Kidney (tissue), 22 donors: Measurements from ENCODE around the gene NR3C2. TPM values are rescaled to one million over a fixed set of nuclear protein-coding genes. Genes with fewer than 3 reads are reported as not detected.
A peak's percentile ranks its signal among the peaks of the same experiment; 100 is the strongest.

Source experiments
- DNase-seq, 5 donors: peaks; one replicate each; pipeline ENCODE4 v3.0.0-alpha.2; 2013 to 2020
- FAIRE-seq: peaks from 2 replicates; lab custom pipeline; 2012; peaks lifted over from hg19 to GRCh38; lab: Jason Lieb, UNC
- H3K27ac ChIP-seq, 2 donors: one replicate each; pipeline ENCODE4 v1.7.0; 2013; ENCODE audit warnings: low read depth in 2 of 2, low read length in 2 of 2, inconsistent platforms in 1 of 2
- H3K27me3 ChIP-seq: one replicate; pipeline ENCODE4 v1.7.1; 2013; ENCODE audit warnings: low read length, inconsistent platforms; ENCODE audit not compliant: control insufficient read depth, insufficient read depth
- H3K36me3 ChIP-seq, 3 donors: one replicate each; pipeline versions ENCODE4 v1.7.0 to v1.7.1; 2013; ENCODE audit warnings: low read length in 3 of 3, control low read depth in 1 of 3, inconsistent platforms in 1 of 3; ENCODE audit not compliant: insufficient read depth in 3 of 3, control insufficient read depth in 2 of 3
- H3K4me1 ChIP-seq, 3 donors: one replicate each; pipeline versions ENCODE4 v1.7.0 to v1.7.1; 2013; ENCODE audit warnings: low read length in 3 of 3, inconsistent platforms in 1 of 3, low read depth in 1 of 3; ENCODE audit not compliant: control insufficient read depth in 2 of 3, insufficient read depth in 2 of 3
- H3K4me3 ChIP-seq, 3 donors: one replicate each; pipeline versions ENCODE4 v1.7.0 to v1.8.1; 2013; ENCODE audit warnings: low read length in 3 of 3, control low read depth in 1 of 3, inconsistent platforms in 1 of 3
- H3K9ac ChIP-seq, 3 donors: one replicate each; pipeline versions ENCODE4 v1.7.0 to v1.7.1; 2013; ENCODE audit warnings: low read length in 3 of 3, control low read depth in 1 of 3, inconsistent platforms in 1 of 3
- H3K9me3 ChIP-seq, 3 donors: one replicate each; pipeline versions ENCODE4 v1.7.0 to v1.7.1; 2013; ENCODE audit warnings: low read length in 3 of 3, control low read depth in 1 of 3, inconsistent platforms in 1 of 3; ENCODE audit not compliant: control insufficient read depth in 2 of 3, insufficient read depth in 1 of 3
- intact Hi-C: fragments of 100-400 bp; cut with DNase I; formaldehyde crosslinking; loops from one replicate; pipeline ENCODE4 v1.11.1; 2022
- long read RNA-seq, 10 donors: library from polyadenylated mRNA in 1 of 10; unstranded in 1 of 10; transcript quantifications; one replicate each; pipeline ENCODE4 v2.0.0 and lab custom pipeline, GENCODE V29; 2021 to 2026
- polyA plus RNA-seq: library from polyadenylated mRNA; stranded (reverse); fragments of 350-450 nt; fragmentation: Illumina TruSeq; extraction: RNeasy Lipid Tissue Mini Kit (QIAGEN cat#74804); gene quantifications from one replicate; pipeline ENCODE4 v1.2.3, GENCODE V29; 2014; ENCODE audit warnings: low read depth, low replicate concordance; ENCODE audit not compliant: insufficient read depth
- total RNA-seq: library from RNA; stranded (reverse); fragmentation: NEBNext Ultra II Directional; extraction: Animal tissue kit (Norgen Biotek cat#: 25700); gene quantifications from one replicate; pipeline ENCODE4 v1.2.1, GENCODE V29; 2021
- TF ChIP-seq, protein P1 (sequence below): IDR thresholded peaks from 3 replicates; pipeline ENCODE4 v1.5.1; 2012; ENCODE audit warnings: mild to moderate bottlenecking, moderate library complexity, borderline replicate concordance; ENCODE audit not compliant: insufficient read depth; ENCODE audit errors: extremely low read depth
- donor health status: control.
- donor health status: control.
- donor health status: control.
- donor health status: control.
- donor health status: control.
- donor health status: DM: yes; HTN: yes; CAD: no.
- donor health status: Normal renal cell carcinoma (clear cell type).

NR3C2 gene
- total RNA-seq (43.4 TPM), polyA plus RNA-seq (8.7 TPM)
- long read RNA-seq, donor 1: 0 reads
- long read RNA-seq, donor 2: 0 reads
- long read RNA-seq, donor 3: 0 reads
- long read RNA-seq, donor 4, full-length matches to known transcripts: 2 of 2 reads
- long read RNA-seq, donor 4, partial matches to known transcripts: 0 of 2 reads
- long read RNA-seq, donor 4, other reads (novel, unspliced or antisense): 0 of 2 reads
- long read RNA-seq, donor 5: 0 reads
- long read RNA-seq, donor 6: 0 reads
- long read RNA-seq, donor 7, partial matches to known transcripts: 6 of 15 reads
- long read RNA-seq, donor 7, other reads (novel, unspliced or antisense): 9 of 15 reads
- long read RNA-seq, donor 8: 0 reads
- long read RNA-seq, donor 9: 0 reads
- long read RNA-seq, donor 10: 0 reads

DNA sequence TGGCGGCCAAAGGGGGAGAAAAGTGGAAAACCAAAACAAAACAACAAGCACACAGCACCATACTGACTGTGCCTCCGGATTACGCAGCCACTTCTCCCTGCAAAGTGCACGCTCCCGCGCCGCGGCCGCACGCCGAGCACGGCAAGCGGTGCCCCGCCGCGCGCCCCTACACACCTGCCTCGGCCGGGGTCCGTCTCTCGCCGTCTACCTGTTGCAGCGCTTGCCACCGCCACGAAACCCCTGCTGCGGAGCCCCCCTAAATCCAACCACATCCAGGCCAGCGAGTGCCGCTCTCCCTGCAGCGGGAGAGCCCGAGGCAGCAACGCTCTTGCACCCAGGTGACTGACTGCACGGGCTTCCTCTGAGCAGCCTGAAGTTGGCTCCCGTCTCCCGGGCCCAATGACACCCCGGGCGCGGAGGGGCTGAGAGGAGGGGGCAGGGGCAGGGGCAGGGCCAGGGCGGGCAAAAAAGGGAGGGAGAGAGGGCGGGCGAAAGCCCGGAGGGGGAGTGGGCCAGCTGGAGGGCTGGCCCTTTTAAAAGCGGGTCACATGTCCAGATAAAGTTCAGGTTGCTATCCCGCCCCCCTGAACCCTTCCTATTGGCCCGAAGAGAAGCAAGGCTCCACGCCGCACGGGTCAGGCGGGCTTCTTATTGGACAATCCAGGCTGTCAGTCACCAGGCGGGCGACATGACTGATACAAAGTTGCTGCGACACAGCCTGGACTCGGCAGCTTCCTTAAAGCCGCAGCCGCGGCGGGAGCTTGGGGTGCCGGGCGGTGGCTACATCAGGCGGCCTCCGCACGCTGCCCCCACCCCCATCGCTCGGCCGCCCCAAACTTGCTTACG, at the start of gene NR3C2:
Gene NR3C2, minus strand, starts transcription at position 429 of the 846 bp plus-strand sequence.
- Histone ChIP-seq H3K27me3 (no peaks in the 10 kb centered on the region), H3K36me3 (no peaks in the 10 kb centered on the region), H3K9me3 (no peaks in the 10 kb centered on the region), H3K4me1 (peaks cover 0 to 8% (median 7%) of the 10 kb centered on the region in 3 donors), H3K4me3 (peak within 1 kb of the TSS; percentile 83 to 97 (median 96)), H3K9ac (peak within 1 kb of the TSS; percentile 79 to 97 (median 97)), H3K27ac (peak within 1 kb of the TSS; percentile 94 to 96)
- intact Hi-C loops: no loop called here
- FAIRE-seq (peak; percentile 96), DNase-seq (peak; percentile 99 to 100 (median 99))
- TF ChIP-seq, protein P1, sequence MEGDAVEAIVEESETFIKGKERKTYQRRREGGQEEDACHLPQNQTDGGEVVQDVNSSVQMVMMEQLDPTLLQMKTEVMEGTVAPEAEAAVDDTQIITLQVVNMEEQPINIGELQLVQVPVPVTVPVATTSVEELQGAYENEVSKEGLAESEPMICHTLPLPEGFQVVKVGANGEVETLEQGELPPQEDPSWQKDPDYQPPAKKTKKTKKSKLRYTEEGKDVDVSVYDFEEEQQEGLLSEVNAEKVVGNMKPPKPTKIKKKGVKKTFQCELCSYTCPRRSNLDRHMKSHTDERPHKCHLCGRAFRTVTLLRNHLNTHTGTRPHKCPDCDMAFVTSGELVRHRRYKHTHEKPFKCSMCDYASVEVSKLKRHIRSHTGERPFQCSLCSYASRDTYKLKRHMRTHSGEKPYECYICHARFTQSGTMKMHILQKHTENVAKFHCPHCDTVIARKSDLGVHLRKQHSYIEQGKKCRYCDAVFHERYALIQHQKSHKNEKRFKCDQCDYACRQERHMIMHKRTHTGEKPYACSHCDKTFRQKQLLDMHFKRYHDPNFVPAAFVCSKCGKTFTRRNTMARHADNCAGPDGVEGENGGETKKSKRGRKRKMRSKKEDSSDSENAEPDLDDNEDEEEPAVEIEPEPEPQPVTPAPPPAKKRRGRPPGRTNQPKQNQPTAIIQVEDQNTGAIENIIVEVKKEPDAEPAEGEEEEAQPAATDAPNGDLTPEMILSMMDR: no peak

DNA sequence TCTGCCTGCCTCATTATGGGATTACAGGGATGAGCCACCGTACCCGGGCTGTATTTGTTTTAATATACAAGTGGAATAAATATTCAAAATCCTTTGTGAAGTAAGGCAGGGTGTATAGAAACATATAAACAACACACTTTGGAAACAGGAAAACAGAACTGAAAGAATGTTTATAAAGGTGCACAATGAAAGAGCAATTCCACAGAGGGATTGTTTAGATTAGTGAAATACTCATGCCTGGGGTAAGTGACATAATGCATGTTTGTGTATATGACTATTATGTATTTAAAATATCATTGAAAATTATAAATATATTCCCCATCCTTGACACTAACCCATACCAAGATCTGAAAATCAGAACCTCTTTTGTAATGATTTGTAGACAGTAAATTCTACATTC, 45.0 kb upstream of the NR3C2 start:
- no peak for FAIRE-seq
- TF ChIP-seq, protein P1: no peak

DNA sequence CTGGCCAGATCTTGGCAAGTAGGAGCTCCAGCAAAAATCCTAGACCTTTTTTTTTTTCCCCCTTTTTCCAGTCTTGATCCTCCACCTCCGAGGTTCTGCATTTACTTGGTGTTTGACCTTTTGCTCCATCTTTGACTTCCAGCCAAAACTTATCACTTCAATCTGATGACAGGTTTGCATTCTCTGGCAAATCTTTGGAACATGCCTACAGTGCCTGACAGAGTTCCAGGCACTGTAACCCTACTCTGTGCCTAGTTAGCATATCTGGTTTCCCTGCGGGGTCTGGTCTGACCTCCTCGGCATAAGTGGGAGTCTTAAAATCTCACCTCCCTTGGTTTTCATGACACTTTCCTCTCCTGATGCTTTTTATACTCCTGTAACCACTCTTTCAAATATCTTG, 39.4 kb upstream of the NR3C2 start:
- no peaks in the 10 kb centered on the region for H3K36me3 ChIP-seq
- FAIRE-seq: no peak

More for the DNA sequence above, 45.0 kb upstream of the NR3C2 start:
- no peaks in the 10 kb centered on the region for H3K27me3 ChIP-seq
- H3K9me3 ChIP-seq: peaks cover 0 to 7% (median 0%) of the 10 kb centered on the region in 3 donors
- H3K9ac ChIP-seq: no peak overlapping the region
- H3K27ac ChIP-seq: no peak overlapping the region
- intact Hi-C loops: no loop called here
- H3K36me3 ChIP-seq: no peaks in the 10 kb centered on the region
- H3K4me3 ChIP-seq: no peak overlapping the region
- no peak for DNase-seq
- H3K4me1 ChIP-seq: no peaks in the 10 kb centered on the region

More for the DNA sequence above, 39.4 kb upstream of the NR3C2 start:
- Histone ChIP-seq H3K27ac (no peak overlapping the region), H3K4me1 (no peaks in the 10 kb centered on the region), H3K9me3 (peaks cover 0 to 7% (median 0%) of the 10 kb centered on the region in 3 donors), H3K9ac (no peak overlapping the region), H3K27me3 (no peaks in the 10 kb centered on the region), H3K4me3 (no peak overlapping the region)
- TF ChIP-seq, protein P1: no peak
- no peak for DNase-seq
- intact Hi-C loops: no loop called here
